T1000 (cell line): ENCODE measurements around the gene FH.

Experiments
- DNase-seq: peaks from one replicate; lab custom pipeline; 2025; ENCODE audit warnings: mixed read lengths; lab: John Stamatoyannopoulos, UW

FH gene

DNA sequence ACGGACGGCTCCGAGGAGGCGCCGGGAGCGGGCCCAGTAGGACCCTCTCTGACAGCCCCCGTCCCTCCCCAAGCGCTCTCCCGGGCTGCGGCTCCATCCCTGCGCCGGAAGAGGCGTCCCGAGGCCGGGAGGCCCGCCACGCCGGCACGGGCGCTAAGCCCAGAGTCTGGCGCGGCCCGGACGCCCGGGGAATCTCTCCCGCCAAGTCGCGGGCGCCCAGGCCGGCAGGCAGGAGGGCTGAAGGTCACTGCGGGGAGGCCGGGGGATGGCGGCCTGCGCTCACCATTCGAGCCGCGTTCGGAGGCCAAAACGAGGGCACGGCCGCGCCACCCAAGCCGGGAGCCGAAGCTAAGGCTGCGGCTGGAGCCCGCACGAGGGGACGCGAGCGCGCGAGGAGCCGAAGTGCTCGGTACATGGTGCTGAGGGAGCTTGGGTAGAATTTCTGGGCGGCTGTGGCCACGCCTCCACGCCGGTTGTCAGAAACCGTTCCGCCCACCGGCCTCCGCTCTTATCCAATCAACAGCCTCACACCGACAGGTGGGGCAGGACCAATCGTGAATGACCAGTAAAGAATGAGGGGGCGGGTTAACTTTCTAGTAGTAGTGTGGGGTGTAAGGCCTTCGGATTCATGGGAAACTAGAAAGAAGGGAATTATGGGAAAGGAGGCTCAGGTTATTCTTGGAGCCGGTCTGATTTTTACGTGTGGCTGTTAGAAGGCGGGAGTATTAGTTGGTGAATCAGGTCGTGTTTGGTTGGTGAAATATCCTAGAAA, at the start of gene FH:
Gene FH (minus strand): TSS at position 448 of the 772 bp plus-strand sequence. CDS start 33 bp downstream, at position 415.
- peak; percentile 90 for DNase-seq

DNA sequence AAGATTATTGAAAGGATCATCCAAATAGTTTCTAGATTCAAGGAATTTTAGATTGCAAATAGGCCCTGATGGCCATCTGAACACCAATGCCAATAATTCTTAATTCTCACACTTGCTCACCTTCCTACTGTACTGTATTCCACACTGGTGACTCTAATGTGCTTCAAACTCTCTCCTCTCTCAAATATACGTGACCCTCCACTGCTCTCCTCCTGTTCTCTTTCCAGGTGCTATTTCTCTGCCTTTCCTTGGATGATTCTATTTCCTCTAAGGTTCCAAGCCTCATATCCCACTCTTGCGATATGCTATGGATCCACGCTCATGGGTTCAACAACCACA, 41.3 kb upstream of the FH start:
- DNase-seq = no peak

DNA sequence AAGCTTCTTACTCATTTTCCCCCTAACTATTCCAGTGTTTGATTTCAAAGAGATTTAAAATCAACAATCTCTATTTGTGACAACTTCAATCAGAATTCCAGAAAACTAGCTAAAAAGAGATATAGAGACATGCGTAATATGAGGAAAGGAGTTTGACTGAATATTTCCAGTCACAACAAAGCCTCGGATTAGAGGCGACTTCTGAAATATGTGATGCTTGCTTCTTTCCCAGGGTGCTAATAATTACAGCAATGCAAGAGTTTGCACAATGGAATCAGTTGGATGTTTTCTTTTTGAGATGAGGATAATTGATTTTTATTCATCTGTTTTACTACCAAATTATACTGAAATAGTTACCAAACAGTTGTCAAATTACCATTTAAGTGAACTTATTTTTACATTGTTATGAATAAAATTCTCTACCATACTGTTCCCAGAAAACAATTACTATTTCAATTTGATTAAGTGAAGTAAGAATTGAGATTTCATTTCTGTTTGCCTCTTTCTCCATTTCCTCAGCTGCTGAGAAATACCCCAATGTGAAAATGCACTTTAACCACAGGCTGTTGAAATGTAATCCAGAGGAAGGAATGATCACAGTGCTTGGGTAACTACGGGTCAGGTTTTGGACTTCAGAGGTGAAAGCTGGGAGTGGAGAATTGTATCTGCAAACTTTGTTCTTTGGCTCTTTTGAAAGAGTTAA, 40.7 kb upstream of the FH start:
- DNase-seq = no peak

DNA sequence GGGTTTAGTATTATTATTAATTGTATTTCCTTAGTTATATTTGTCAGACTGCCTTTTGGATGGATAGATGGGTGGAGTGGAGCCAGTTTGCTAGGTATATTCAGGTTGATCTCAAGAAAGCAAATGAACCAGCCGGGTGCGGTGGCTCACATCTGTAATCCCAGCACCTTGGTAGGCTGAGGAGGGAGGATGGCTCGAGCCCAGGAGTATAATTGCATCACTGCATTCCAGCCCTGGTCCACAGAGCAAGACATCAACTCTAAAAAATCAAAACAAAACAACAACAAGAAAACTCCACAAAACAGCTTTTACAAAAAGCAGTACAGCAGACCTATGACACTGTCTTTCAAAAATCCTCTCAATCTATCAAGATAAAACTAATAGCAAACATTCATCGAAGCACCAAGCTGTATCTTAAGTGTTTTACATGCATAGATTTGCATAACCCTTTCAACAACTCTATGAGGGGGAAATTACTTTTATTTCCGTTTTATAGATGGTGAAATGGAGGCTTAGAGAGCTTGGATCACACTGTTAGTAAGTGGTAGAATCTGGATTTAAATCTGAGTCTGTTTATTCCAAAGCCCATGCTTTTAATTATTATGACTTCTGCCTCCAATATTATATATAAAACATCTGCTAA, 38.1 kb upstream of the FH start:
- no peak for DNase-seq

DNA sequence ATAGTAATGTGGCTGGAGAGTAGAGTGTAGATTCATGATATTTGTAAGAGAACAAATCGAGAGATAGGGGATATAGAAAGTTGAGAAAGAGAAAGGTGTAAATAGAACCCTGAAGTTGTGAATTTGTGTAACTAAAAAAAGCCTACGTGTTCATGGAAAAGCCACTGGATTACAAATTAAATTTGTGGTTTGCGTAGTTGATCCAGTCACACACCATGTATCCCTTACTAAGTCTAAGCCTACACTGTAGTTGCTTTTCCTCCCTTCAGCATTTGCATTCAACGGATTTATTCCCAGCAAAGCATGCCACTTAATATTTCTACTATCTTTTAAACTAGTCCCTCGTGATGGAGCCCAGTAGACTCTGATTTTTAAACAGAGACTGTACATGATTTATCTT, 37.5 kb upstream of the FH start:
- no peak for DNase-seq

DNA sequence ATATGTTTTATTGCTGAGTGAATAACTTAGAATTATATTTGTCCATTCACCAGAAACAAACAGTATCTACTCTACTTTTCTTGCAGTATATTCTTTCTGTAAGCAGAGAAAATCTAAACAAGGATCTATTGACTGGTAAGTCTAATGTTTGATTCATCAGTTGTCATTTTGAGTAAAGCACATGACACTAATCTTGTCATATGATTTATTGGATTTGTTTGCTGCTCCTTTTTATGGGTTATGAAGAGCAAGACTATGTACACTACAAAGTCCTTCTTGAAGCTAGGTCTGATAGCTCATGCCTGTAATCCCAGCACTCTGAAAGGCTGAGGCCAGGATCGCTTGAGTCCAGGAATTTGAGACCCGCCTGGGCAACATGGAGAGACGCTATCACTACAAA, 36.0 kb upstream of the FH start:
- DNase-seq = no peak

DNA sequence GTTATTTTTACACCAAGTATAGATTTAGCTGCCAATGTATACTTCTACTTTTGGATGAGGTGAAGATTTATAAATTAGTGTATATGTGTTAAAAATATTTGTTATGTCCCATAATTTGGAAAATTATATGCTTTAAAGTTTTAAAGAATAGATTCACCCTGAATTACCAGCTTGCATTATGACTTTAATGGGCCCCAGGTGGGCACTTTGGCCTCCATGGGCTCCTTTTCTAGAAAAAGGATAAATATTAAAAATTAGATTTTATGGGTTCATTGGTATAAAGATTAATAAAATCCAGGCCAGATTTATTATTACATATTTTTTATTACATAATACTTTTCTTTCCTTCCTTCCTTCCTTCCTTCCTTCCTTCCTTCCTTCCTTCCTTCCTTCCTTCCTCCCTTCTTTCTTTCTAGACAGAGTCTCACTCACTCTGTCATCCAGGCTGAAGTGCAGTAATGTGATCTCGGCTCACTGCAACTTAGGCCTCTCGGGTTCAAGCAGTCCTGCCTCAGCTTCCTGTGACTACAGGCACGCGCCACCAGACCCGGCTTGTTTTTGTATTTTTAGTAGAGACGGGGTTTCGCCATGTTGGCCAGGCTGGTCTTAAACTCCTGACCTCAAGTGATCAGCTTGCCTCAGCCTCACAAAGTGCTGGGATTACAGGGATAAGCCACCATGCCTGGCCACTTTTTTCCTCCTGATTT, 34.5 kb upstream of the FH start:
- no peak for DNase-seq

DNA sequence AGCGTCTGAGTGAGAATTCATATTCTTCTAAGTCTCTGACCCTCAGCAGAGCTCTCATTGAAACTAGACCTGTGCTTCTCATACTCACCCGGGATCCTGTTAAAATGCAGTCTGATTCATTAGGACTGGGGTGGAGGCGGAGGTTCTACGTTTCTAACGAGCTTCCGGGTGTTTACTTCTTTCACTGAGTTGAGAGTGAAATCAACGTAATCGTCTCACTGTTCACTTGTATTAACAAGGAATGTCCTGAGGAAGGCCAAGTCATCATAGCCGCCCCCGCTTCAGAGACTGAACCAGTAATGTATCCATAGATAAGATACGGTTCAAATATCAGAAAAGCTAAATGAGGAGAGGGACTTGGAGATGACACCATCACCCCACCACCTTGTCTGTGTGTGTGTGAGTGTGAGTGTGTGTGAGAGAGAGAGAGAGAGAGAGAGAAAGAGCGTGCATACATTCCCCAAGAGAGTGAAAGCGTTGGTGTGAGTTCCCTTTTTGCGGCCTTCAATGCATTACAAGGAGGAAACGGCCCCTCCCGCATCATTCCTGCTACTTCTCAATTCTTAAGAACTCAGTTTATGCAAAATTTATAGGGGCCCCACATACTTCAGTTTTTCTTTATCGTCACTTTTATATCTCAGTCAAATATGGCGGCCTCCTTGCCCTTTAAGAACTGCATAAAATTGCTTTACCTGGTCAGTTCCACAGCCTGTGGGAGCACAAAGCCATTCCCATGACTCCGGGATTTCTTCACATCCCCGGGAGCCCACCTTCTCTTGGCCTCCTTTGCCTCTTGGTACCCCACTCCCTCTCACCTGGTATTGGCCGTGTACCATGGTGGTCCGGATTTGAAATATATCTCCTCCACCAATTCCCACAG, 32.4 kb upstream of the FH start:
- DNase-seq = no peak

DNA sequence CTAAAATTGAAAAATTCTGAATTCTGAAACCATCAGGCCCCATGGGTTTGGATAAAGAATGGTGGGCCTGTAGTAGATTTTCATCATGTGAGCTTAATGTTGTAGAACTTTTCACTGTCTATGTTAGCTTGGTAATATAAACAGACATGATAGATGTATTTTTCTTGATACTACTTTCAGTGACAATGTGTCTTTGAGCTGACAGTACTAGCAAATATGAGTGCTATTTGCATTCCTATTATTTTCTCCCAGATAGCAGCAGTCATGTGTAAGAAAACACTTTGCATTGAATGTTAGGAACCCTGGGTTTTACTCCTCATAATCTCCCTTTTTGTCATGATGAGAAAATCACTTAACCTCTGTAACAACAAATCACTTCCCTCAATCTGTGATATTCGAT, 30.8 kb upstream of the FH start:
- no peak for DNase-seq

DNA sequence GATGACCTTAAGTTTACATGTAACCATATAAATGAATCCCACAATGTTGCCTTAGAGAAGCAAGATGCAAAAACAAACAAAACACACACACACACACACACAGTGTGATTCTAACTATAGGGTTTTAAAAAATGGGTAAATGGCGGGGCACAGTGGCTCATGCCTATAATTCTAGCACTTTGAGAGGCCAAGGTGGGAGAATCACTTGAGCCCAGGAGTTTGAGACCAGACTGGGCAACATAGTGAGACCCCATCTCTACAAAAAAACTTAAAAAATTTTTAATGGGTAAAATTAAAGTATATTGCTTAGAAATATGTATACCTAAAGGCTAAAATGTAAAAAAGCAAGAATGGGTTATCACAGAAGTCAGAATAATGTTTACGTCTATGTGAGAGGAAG, 28.5 kb upstream of the FH start:
- no peak for DNase-seq

DNA sequence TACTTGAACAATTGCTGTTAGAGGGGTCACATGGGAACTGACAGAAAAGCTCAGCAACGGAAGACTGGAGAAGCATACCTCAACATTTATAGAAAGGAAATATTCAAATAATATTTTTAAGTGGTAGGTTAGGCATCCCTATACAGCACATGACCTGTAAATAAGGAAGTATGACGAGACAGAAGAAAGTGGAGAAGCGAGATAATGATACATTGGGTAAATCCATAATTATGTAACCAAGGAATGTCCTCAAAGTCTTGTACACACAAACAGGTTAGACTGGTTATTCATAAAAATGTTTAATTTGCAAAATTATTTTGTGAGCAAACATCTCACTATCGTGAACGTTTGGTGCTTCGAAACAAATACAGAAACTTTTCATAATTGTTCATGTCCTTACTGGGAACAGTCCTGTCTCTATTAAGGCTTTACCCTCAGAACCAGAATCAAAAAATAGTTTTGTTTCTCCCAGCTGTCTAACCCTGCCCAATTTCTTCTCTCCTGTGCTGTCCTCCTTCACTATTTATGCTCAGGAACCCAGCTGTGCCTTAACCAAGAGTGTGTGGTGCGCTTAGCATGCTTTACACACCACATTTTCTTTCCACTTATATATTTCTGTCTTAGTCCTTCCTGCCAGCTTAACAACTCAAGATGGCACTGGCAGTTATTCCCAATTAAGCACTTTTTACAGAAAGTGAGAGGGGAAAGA, 22.8 kb upstream of the FH start:
- DNase-seq = no peak

DNA sequence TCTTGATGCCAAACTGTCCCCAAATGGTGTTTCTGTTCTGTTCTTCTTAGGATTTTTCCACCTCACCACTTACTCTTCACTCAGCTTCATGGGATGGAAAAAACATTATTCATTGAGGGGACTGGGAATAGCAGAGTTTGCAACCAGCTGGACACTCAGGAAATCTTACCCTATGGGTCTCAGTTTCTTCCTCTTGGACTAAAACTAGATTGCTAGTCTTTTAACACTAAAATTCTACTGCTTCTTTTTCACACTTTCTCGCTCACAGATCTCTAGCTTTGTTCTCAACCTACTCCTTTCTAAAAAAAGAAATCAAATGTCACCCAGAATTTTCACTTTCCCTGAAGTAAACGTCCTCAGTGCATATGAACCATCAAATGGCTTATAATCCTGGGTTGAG, 17.4 kb upstream of the FH start:
- no peak for DNase-seq

DNA sequence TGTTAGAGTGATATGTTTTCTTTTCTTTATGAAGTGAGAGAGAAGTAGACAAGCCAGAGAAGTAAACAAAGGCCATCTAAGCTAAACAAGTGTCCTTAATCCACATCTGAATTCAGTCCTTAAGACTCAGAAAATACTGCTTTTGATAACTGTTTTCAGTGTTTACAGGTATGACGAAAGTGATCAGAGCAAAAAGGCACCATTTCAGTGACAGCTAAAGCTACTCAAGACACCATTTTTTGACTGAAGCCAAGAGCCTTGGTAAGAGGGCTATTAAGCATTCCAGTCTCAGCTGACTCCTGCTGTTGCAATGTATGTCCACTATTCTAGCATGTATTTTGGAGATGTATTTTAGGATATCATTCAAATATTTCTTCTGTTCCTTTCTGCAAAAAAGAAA, 16.7 kb upstream of the FH start:
- no peak for DNase-seq

DNA sequence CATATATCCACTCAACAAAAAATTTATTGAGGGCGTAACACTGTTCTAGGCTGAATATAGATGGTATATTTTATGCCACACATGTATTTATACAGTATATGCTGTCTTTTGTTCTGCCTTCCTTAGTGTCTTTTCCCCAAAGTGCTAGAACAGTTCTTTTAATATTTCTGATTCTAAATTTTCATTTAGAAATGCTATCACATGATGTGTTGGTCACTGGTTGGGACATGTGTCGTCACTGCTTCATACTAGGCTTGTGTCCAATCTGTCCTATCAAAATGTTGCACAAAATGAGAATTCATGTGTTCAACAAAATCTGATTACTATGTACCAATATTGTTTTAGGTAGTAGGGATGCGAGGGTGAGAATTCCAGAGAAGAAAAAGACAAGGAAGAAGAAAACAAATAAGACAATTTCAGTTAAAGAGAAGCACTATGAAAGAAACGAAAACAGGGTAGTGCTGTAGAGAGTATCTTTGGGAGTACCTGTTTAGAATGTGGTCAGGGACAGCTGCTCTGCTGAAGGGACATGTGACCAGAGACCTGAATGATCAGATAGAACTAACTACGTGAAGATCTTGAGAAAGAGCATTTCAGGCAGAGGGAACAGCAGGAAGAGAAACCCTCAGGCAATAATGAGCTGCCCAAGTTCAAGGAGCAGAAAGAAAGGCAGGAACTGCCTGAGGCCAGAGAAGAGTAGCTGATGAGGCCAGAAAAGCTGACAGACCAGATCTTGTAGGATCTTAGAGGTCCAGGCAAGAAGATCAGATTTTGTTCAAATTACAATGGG, 14.0 kb upstream of the FH start:
- no peak for DNase-seq

DNA sequence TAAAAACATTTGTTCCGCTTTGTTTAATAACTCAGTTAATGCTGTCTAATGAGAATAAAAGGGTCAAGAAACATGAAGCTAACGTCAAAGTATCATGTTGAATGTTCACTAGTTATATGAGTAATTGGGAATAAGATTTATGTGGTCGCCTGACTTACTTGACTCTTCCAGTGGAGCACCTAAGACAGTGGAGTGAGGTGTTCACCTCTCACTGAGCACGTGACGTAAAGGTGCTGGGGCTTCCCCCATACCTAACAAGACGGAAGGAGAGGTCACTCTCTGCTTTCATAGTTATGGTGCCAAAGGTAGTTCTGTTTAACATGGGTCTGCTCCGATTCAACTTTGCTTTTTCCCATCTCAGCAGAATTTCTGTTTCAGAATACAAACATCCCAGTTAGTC, 13.3 kb upstream of the FH start:
- no peak for DNase-seq

DNA sequence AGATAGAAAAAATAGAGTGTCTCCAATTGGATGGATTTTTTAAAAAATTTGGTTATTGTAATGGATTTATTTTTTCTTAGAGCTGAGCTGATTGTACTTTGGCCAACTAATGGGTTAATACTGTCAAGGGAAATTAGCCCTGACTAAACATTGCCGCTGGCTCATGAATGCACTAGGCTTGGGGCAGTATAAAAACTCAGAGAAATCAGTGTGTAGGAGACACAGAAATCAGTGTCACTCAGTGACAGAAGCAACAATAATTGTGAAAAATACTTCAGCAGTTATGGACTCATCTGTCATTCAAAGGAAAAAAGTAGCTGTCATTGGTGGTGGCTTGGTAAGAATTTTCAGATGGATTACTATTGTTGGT, 12.6 kb upstream of the FH start, which contains the start of gene KMO:
Gene KMO (plus strand): TSS at position 217 of the 370 bp plus-strand sequence. CDS start 67 bp downstream, at position 284.
- no peak for DNase-seq

DNA sequence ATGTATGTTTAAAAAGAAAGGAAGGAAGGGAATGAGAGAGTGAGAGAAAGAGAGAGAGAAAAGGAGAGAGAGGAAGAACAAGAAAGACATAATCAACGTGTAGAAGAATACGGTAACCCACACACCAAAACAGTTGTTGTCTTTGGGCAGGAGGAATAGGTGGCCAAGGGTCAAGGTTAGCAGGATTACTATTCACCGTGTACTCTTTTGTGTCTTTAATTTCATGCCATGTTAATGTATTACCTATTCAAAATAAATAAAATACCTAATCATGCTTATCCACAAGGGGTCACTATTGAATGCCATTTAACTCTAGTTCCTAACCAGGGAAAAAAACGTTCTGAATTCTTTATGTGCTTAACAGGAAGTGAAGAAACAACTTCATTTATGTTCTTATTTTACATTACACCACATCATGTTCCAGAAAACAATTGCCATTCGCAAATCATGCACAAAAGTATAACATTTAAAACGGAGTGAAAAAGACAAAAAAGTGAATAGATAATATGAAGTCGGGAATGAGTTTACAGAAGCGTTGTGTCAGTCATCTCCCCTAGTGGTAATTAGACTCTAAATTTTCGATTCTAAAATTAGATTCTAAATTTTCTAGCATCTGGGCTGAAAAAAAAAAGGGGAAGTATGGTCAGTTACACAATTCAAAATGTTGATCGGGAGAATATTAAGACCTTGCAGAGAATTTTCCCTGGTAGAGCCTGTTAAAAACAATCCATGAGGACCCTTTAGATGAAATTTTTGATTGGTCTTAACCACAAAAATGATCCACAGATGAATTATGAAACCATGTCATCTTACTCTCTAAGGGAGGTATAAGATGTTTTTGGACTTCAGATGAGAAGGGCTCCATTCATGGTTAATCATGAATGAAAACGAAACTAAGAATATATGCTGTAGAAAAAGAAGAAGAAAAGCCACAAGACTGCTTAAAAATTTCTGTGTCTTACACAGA, 11.9 kb upstream of the FH start:
- no peak for DNase-seq

DNA sequence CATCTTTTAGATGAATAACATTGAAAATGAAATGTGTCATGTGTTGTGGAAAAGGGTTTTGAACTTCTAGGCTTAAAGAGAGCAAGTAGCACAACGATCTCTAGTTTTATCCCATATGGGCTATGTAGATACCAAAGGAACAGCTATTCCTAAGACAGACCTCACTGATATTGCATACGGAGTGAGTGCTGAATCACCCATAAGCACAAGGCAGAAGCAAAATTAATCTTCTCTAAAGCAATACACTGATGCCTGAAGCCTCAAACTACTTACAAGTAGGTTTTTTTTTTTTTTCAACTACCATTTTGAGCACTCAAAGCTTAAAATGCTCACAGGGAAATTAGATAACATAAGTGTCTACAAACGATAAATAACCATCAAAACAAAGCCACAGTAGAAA, 7.6 kb upstream of the FH start:
- no peak for DNase-seq

DNA sequence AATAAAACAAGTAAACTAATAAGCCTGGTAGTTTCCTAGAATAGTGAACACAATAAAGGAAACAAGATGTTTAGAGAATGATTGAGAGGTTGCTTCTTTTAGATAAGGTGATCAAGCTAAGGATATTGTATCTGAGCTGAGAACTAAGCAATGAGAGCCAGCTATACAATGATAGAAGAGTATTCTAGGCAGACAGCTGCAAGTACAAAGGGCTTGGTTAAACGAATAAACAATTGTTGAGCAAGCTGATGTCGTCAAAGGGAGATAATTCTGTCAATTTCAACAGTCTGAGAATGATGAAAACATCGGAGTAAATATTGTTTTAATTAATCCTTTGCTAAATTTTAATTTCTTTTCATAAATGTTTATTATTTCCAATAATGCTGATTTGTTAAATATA, 5.5 kb upstream of the FH start:
- DNase-seq = no peak
